Measurements from ENCODE around the gene GIGYF2.

The GIGYF2 gene

Small RNA genes within 50 kb of the gene (small RNA-seq; reads per million reads assigned to genes)
- gene RF00019 (0 reads per million in 2 experiments), gene RN7SL359P (0.92 to 13.9 reads per million in 2 experiments), gene RNU6-107P (0 to 0.03 reads per million in 2 experiments)

All from SK-N-DZ (cell line).